ENCODE measurements around the gene PTPRO.

DNA sequence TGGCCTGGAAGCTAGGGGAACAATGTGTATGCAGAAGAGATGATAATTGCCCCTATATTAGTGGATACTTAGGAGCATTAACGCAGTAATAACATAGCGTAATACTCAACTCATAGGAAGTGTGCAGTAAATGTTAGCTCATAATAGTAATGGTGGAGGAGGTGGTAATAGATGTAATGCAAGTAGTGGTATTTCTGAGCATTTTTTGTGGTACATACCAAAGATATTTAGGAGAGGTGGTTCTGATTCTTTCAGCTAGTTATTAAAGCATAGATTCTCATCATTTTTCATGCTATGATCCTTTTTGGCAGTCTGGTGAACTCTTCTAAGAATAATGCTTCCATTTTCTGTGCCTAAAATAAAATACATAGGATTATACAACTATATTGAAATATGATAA is 233.1 kb downstream of the PTPRO start:
- no peak for TF ChIP-seq EZH2 (IDR thresholded peaks at IDR 0.05; ENCODE audit: low read length, unreplicated experiment)
- TF ChIP-seq, protein P1, sequence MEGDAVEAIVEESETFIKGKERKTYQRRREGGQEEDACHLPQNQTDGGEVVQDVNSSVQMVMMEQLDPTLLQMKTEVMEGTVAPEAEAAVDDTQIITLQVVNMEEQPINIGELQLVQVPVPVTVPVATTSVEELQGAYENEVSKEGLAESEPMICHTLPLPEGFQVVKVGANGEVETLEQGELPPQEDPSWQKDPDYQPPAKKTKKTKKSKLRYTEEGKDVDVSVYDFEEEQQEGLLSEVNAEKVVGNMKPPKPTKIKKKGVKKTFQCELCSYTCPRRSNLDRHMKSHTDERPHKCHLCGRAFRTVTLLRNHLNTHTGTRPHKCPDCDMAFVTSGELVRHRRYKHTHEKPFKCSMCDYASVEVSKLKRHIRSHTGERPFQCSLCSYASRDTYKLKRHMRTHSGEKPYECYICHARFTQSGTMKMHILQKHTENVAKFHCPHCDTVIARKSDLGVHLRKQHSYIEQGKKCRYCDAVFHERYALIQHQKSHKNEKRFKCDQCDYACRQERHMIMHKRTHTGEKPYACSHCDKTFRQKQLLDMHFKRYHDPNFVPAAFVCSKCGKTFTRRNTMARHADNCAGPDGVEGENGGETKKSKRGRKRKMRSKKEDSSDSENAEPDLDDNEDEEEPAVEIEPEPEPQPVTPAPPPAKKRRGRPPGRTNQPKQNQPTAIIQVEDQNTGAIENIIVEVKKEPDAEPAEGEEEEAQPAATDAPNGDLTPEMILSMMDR (conservative IDR thresholded peaks at IDR 0.05; ENCODE audit: low read depth, low read length), result no peak
- TF ChIP-seq EZH2phosphoT487 (IDR thresholded peaks at IDR 0.05; ENCODE audit: borderline replicate concordance, low read length), result no peak
